ENCODE results near the gene SNRPD3. TPM values are rescaled to one million over a fixed set of nuclear protein-coding genes. Genes with fewer than 3 reads are reported as not detected.
"Not testable (repeated sequence)": the region's sequence is repeated elsewhere in the genome, so short reads cannot be mapped to it uniquely, and the experiment has no call there.

SNRPD3 gene
- total RNA-seq, 2 donors from 2014 or later, result 69.3 to 76.5 TPM

- DNase-seq (no peak), ATAC-seq (replicated peaks in 1 of 2) (no peak)
- Mint-ChIP-seq H3K4me3 (no peak overlapping the region), H3K4me1 (ENCODE audit: low read depth) (peaks cover 15% of the 10 kb centered on the region), H3K9me3 (no peaks in the 10 kb centered on the region), H3K36me3 (ENCODE audit: insufficient read depth in 2 of 2) (no peaks in the 10 kb centered on the region), H3K27me3 (ENCODE audit: low read depth) (no peaks in the 10 kb centered on the region), H3K27ac (no peak overlapping the region)
Observed at GRCh38 chr22:24518771-24519485, 36.9 kb upstream of the SNRPD3 start.

GRCh38 chr22:24519496-24519895 is 36.3 kb upstream of the SNRPD3 start:
- no peaks in the 10 kb centered on the region for H3K9me3 Mint-ChIP-seq
- H3K27me3 Mint-ChIP-seq (ENCODE audit: low read depth), result no peaks in the 10 kb centered on the region
- H3K27ac Mint-ChIP-seq, result no peak overlapping the region
- DNase-seq, result no peak
- peaks cover 15% of the 10 kb centered on the region for H3K4me1 Mint-ChIP-seq (ENCODE audit: low read depth)
- ATAC-seq (replicated peaks in 1 of 2), result no peak
- H3K4me3 Mint-ChIP-seq, result no peak overlapping the region
- no peaks in the 10 kb centered on the region for H3K36me3 Mint-ChIP-seq (ENCODE audit: insufficient read depth in 2 of 2)

- H3K9me3 Mint-ChIP-seq, result no peaks in the 10 kb centered on the region
- peaks cover 14% of the 10 kb centered on the region for H3K4me1 Mint-ChIP-seq (ENCODE audit: low read depth)
- DNase-seq, result peak; percentile 54 to 55
- no peak overlapping the region for H3K4me3 Mint-ChIP-seq
- H3K36me3 Mint-ChIP-seq (ENCODE audit: insufficient read depth in 2 of 2), result no peaks in the 10 kb centered on the region
- peak; percentile 61 to 72 for ATAC-seq (replicated peaks in 1 of 2)
- H3K27me3 Mint-ChIP-seq (ENCODE audit: low read depth), result no peaks in the 10 kb centered on the region
- no peak overlapping the region for H3K27ac Mint-ChIP-seq
Observed at GRCh38 chr22:24521791-24522245, 34.0 kb upstream of the SNRPD3 start.

- ATAC-seq (replicated peaks in 1 of 2), result no peak
- no peak overlapping the region for H3K4me3 Mint-ChIP-seq
- no peaks in the 10 kb centered on the region for H3K36me3 Mint-ChIP-seq (ENCODE audit: insufficient read depth in 2 of 2)
- no peak for DNase-seq
- H3K27me3 Mint-ChIP-seq (ENCODE audit: low read depth), result no peaks in the 10 kb centered on the region
- no peak overlapping the region for H3K27ac Mint-ChIP-seq
- H3K4me1 Mint-ChIP-seq (ENCODE audit: low read depth), result peaks cover 14% of the 10 kb centered on the region
- H3K9me3 Mint-ChIP-seq, result no peaks in the 10 kb centered on the region
Observed at GRCh38 chr22:24523873-24524272, 31.9 kb upstream of the SNRPD3 start.

GRCh38 chr22:24525416-24526037 is 30.3 kb upstream of the SNRPD3 start:
- Mint-ChIP-seq H3K27ac (no peak overlapping the region), H3K4me3 (no peak overlapping the region), H3K36me3 (ENCODE audit: insufficient read depth in 2 of 2) (no peaks in the 10 kb centered on the region), H3K4me1 (ENCODE audit: low read depth) (peaks cover 14% of the 10 kb centered on the region), H3K27me3 (ENCODE audit: low read depth) (no peaks in the 10 kb centered on the region), H3K9me3 (no peaks in the 10 kb centered on the region)
- DNase-seq (peak; percentile 84 to 86), ATAC-seq (replicated peaks in 1 of 2) (peak; percentile 92 to 98)

- ATAC-seq (replicated peaks in 1 of 2) (no peak), DNase-seq (no peak)
- peaks cover 14% of the 10 kb centered on the region for H3K4me1 Mint-ChIP-seq (ENCODE audit: low read depth)
- H3K4me3 Mint-ChIP-seq, result no peak overlapping the region
- no peaks in the 10 kb centered on the region for H3K36me3 Mint-ChIP-seq (ENCODE audit: insufficient read depth in 2 of 2)
- no peak overlapping the region for H3K27ac Mint-ChIP-seq
- H3K27me3 Mint-ChIP-seq (ENCODE audit: low read depth), result no peaks in the 10 kb centered on the region
- no peaks in the 10 kb centered on the region for H3K9me3 Mint-ChIP-seq
Observed at GRCh38 chr22:24526191-24526590, 29.6 kb upstream of the SNRPD3 start.

- DNase-seq, result no peak
- no peak for ATAC-seq (replicated peaks in 1 of 2)
- H3K4me3 Mint-ChIP-seq, result no peak overlapping the region
- peaks cover 8% of the 10 kb centered on the region for H3K4me1 Mint-ChIP-seq (ENCODE audit: low read depth)
- no peaks in the 10 kb centered on the region for H3K36me3 Mint-ChIP-seq (ENCODE audit: insufficient read depth in 2 of 2)
- no peaks in the 10 kb centered on the region for H3K9me3 Mint-ChIP-seq
- no peak overlapping the region for H3K27ac Mint-ChIP-seq
- no peaks in the 10 kb centered on the region for H3K27me3 Mint-ChIP-seq (ENCODE audit: low read depth)
Observed at GRCh38 chr22:24529898-24530297, 25.9 kb upstream of the SNRPD3 start.

- not testable (repeated sequence) for DNase-seq; H3K27me3 Mint-ChIP-seq (ENCODE audit: low read depth); H3K27ac Mint-ChIP-seq; H3K4me3 Mint-ChIP-seq; H3K36me3 Mint-ChIP-seq (ENCODE audit: insufficient read depth in 2 of 2); H3K9me3 Mint-ChIP-seq; H3K4me1 Mint-ChIP-seq (ENCODE audit: low read depth); ATAC-seq (replicated peaks in 1 of 2)
Observed at GRCh38 chr22:24530968-24531367, 24.8 kb upstream of the SNRPD3 start.

- Mint-ChIP-seq H3K27me3 (ENCODE audit: low read depth) (no peaks in the 10 kb centered on the region), H3K4me1 (ENCODE audit: low read depth) (no peaks in the 10 kb centered on the region), H3K4me3 (no peak overlapping the region), H3K27ac (no peak overlapping the region), H3K36me3 (ENCODE audit: insufficient read depth in 2 of 2) (no peaks in the 10 kb centered on the region), H3K9me3 (no peaks in the 10 kb centered on the region)
- DNase-seq, result no peak
- ATAC-seq (replicated peaks in 1 of 2), result no peak
Observed at GRCh38 chr22:24532075-24532474, 23.7 kb upstream of the SNRPD3 start.

GRCh38 chr22:24535348-24535747 is 20.5 kb upstream of the SNRPD3 start:
- ATAC-seq (replicated peaks in 1 of 2), result no peak
- no peaks in the 10 kb centered on the region for H3K4me1 Mint-ChIP-seq (ENCODE audit: low read depth)
- no peaks in the 10 kb centered on the region for H3K9me3 Mint-ChIP-seq
- no peak for DNase-seq
- H3K36me3 Mint-ChIP-seq (ENCODE audit: insufficient read depth in 2 of 2), result peaks cover 1 to 2% of the 10 kb centered on the region in 2 donors
- H3K27ac Mint-ChIP-seq, result no peak overlapping the region
- H3K4me3 Mint-ChIP-seq, result no peak overlapping the region
- H3K27me3 Mint-ChIP-seq (ENCODE audit: low read depth), result no peaks in the 10 kb centered on the region

GRCh38 chr22:24536089-24536488 is 19.7 kb upstream of the SNRPD3 start:
- Mint-ChIP-seq H3K4me3 (no peak overlapping the region), H3K36me3 (ENCODE audit: insufficient read depth in 2 of 2) (peaks cover 1 to 2% of the 10 kb centered on the region in 2 donors), H3K27me3 (ENCODE audit: low read depth) (no peaks in the 10 kb centered on the region), H3K27ac (no peak overlapping the region), H3K4me1 (ENCODE audit: low read depth) (no peaks in the 10 kb centered on the region), H3K9me3 (no peaks in the 10 kb centered on the region)
- ATAC-seq (replicated peaks in 1 of 2) (no peak), DNase-seq (no peak)

- DNase-seq (no peak), ATAC-seq (replicated peaks in 1 of 2) (no peak)
- Mint-ChIP-seq H3K27me3 (ENCODE audit: low read depth) (no peaks in the 10 kb centered on the region), H3K4me1 (ENCODE audit: low read depth) (no peaks in the 10 kb centered on the region), H3K9me3 (no peaks in the 10 kb centered on the region), H3K27ac (no peak overlapping the region), H3K4me3 (no peak overlapping the region), H3K36me3 (ENCODE audit: insufficient read depth in 2 of 2) (peaks cover 1 to 2% of the 10 kb centered on the region in 2 donors)
Observed at GRCh38 chr22:24540470-24540869, 15.3 kb upstream of the SNRPD3 start.

- Mint-ChIP-seq H3K27me3 (ENCODE audit: low read depth) (no peaks in the 10 kb centered on the region), H3K4me3 (no peak overlapping the region), H3K27ac (no peak overlapping the region), H3K36me3 (ENCODE audit: insufficient read depth in 2 of 2) (peaks cover 4 to 6% of the 10 kb centered on the region in 2 donors), H3K9me3 (no peaks in the 10 kb centered on the region), H3K4me1 (ENCODE audit: low read depth) (no peaks in the 10 kb centered on the region)
- DNase-seq, result no peak
- no peak for ATAC-seq (replicated peaks in 1 of 2)
Observed at GRCh38 chr22:24541681-24542515, 13.9 kb upstream of the SNRPD3 start.
